ENCODE data around the gene PDS5B. TPM values are rescaled to one million over a fixed set of nuclear protein-coding genes. Genes with fewer than 3 reads are reported as not detected.

Gene PDS5B
- total RNA-seq, 4 donors from 2014 or later: 26.6 to 61.1 (median 28.9) TPM

DNA sequence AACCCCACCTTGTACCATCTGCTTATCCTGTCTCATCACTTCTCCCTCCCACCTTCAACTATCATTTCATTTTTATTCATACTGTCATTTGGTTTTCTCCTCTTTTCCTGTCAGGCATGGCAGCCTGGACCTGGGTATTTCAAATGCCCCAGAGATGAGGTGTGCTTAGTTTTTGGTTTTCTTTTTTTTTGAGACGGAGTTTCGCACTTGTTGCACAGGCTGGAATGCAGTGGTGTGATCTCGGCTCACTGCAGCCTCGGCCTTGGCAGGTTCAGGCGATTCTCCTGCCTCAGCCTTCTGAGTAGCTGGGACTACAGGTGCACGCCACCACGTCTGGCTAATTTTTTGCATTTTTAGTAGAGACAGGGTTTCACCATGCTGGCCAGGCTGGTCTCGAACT is 5.8 kb downstream of the PDS5B start:
- H3K27ac ChIP-seq: no peak overlapping the region
- no peak for DNase-seq
- no peaks in the 10 kb centered on the region for H3K9me3 ChIP-seq
- H3K36me3 ChIP-seq: no peaks in the 10 kb centered on the region
- no peak overlapping the region for H3K4me3 ChIP-seq
- no peaks in the 10 kb centered on the region for H3K27me3 ChIP-seq
- peaks cover 0 to 11% (median 0%) of the 10 kb centered on the region in 4 donors for H3K4me1 ChIP-seq
- TF ChIP-seq POLR2A (IDR thresholded peaks at IDR 0.05): no peak
- TF ChIP-seq, protein P1, sequence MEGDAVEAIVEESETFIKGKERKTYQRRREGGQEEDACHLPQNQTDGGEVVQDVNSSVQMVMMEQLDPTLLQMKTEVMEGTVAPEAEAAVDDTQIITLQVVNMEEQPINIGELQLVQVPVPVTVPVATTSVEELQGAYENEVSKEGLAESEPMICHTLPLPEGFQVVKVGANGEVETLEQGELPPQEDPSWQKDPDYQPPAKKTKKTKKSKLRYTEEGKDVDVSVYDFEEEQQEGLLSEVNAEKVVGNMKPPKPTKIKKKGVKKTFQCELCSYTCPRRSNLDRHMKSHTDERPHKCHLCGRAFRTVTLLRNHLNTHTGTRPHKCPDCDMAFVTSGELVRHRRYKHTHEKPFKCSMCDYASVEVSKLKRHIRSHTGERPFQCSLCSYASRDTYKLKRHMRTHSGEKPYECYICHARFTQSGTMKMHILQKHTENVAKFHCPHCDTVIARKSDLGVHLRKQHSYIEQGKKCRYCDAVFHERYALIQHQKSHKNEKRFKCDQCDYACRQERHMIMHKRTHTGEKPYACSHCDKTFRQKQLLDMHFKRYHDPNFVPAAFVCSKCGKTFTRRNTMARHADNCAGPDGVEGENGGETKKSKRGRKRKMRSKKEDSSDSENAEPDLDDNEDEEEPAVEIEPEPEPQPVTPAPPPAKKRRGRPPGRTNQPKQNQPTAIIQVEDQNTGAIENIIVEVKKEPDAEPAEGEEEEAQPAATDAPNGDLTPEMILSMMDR (IDR thresholded peaks at IDR 0.05): no peak

DNA sequence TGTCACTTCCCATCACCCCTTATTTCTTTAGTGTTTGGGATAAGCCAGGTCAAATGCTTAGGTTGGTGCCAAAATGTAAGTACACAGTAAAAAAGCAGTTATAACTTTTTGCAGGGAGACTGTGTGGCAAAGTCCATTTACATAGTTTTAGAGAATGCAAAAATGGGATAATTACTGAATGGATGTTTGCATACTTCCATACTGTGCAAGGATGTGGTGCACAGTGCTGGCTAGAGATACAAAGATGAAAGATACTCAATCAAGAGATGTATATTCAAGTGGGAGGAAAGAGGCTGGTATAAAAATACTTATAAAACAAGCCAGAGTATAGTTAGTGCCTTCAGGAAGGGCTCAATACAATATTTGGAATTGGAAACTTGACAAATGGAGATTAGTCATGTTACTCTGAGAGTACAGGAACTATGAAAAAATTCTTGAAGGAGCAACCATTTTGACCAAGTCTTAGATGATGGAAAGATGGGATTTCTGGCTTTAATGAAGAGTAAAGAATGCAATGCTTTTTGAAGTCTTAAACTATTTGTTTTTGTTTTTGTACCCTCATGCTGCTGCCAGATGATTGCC is 8.0 kb downstream of the PDS5B start:
- TF ChIP-seq, protein P1 (IDR thresholded peaks at IDR 0.05): no peak
- no peak for TF ChIP-seq POLR2A (IDR thresholded peaks at IDR 0.05)
- DNase-seq: no peak
- no peaks in the 10 kb centered on the region for H3K27me3 ChIP-seq
- no peaks in the 10 kb centered on the region for H3K36me3 ChIP-seq
- H3K9me3 ChIP-seq: no peaks in the 10 kb centered on the region
- H3K4me3 ChIP-seq: no peak overlapping the region
- no peak overlapping the region for H3K27ac ChIP-seq
- H3K4me1 ChIP-seq: peaks cover 0 to 4% (median 0%) of the 10 kb centered on the region in 4 donors

DNA sequence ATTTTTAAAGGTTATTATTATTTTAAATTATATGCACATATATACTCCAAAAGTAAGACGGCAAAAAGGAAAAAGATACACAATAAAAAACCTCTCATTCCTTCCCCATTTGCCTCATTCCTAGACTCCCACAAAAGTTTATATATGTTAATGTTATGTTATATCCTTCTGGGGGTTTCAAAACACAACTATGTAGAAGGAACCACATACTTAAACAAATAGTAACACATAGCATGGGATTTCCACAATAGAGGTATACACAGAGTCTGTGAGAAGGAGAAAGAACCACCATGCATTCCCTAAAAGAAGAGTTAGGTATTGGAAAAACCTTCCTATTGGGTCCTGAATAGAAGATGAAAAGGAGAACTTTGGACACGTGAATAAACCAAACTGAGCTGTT is 9.1 kb downstream of the PDS5B start:
- H3K27me3 ChIP-seq: no peaks in the 10 kb centered on the region
- TF ChIP-seq POLR2A (IDR thresholded peaks at IDR 0.05): no peak
- TF ChIP-seq, protein P1 (IDR thresholded peaks at IDR 0.05): no peak
- DNase-seq: no peak

DNA sequence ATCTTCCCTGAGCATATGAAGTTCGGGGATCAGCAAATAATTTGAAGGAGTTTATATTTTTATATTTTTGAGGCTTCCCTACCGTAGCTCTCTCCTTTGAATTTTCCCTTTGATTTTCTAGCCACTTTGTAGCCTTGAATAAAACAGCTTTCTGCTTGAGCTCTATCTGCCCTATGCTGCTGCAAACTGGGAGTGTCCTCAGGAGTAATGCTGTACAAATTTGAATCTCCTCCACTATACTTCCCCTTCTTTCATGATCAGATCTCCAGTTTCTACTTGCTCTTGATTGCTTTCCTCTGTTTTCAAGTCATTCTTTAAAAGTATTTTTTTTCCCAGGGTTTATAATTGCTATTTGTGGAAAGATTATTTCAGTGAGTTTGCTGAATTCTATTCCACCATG is 14.6 kb downstream of the PDS5B start:
- Histone ChIP-seq H3K9me3 (no peaks in the 10 kb centered on the region), H3K4me1 (no peaks in the 10 kb centered on the region), H3K27me3 (no peaks in the 10 kb centered on the region), H3K4me3 (no peak overlapping the region), H3K36me3 (no peaks in the 10 kb centered on the region), H3K27ac (no peak overlapping the region)
- TF ChIP-seq POLR2A (IDR thresholded peaks at IDR 0.05): no peak
- TF ChIP-seq, protein P1 (IDR thresholded peaks at IDR 0.05): no peak
- no peak for DNase-seq

More for the DNA sequence above, 9.1 kb downstream of the PDS5B start:
- Histone ChIP-seq H3K27ac (no peak overlapping the region), H3K9me3 (no peaks in the 10 kb centered on the region), H3K36me3 (no peaks in the 10 kb centered on the region), H3K4me3 (no peak overlapping the region), H3K4me1 (peaks cover 0 to 4% (median 0%) of the 10 kb centered on the region in 4 donors)

DNA sequence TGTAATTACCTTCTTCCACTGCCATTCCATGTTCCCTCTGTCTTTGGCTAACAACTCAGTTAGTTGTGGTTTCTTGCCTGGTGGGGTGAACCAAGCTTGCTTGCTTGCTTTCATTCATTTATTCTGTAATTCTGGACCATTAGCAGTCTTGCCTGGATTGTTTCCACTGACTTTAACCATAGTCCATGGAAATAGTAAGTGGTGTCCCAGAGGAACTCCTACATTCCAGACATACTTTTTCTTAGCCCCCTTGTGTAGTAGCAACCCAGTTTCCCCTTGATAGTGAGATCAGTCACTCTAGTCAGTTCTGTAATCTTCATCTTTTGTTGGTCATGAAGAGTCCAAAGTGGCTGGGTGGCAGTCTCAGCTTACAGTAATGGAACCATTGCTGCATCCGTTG is 23.2 kb downstream of the PDS5B start:
- no peaks in the 10 kb centered on the region for H3K4me1 ChIP-seq
- TF ChIP-seq, protein P1 (IDR thresholded peaks at IDR 0.05): no peak
- TF ChIP-seq POLR2A (IDR thresholded peaks at IDR 0.05): no peak
- no peak overlapping the region for H3K27ac ChIP-seq

More for the DNA sequence above, 23.2 kb downstream of the PDS5B start:
- Histone ChIP-seq H3K9me3 (peaks cover 0 to 3% (median 0%) of the 10 kb centered on the region in 4 donors), H3K27me3 (no peaks in the 10 kb centered on the region), H3K36me3 (no peaks in the 10 kb centered on the region), H3K4me3 (no peak overlapping the region)
- no peak for DNase-seq

Measured in Peyer's patch (tissue), 4 donors.